Non-pigmented ciliary epithelial cell (primary cell): Measurements from ENCODE around the gene TSHZ1.

Source experiments
- DNase-seq: peaks from one replicate; pipeline ENCODE4 v3.0.0-alpha.2; 2010; ENCODE audit warnings: low read depth

Gene TSHZ1

GRCh38 chr18:75221897-75222296, 11.3 kb downstream of the TSHZ1 start:
- no peak for DNase-seq

DNA sequence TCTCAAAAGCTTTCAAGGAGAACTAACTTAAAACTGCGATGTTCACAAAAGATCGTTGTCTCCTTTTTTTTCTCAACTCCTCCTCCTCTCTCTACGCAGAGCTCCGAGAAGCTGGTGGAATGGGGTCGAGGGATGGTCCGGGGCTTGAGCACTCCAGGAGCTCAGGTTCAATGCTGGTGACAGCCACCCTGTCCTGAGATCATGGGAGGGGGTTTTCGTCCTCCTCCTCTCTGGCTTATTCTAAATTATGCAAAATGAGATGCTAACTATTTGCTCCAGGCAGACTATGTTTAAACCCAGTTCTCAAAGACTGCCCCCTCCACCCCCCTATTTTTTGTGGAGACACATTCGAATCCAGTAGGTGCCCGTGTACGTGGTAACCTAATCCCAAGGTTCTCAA, 11.8 kb downstream of the TSHZ1 start:
- no peak for DNase-seq

DNA sequence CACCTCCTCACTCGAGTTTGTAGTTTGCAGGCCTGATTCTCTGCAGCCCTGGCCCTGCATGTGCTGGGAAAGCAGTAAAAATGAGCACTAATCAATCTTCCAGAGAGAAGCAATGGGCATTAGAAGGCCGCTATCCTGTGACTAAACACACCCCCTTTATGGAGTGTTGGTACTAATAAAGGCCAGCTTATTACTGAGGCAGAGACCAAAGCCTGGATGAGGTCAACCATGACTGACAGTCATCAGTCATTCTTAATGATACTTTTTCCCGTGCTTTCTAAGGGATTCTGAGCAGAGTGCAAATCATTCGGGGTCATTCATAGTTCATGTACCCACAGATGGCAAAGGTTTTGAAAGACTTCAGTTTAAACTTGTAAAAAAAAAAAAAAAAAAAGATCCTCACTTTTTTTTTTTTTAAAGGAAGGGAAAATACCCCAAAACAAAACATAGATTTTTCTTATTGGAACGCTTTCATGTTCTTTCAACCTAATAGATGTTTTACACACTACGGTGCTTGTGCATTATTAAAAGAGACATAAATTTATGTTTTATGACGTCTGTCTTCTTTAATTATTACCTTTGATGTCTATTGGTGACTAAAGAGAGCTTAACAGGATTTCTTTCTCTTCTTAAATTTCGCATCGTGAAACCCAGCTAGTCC, 13.2 kb downstream of the TSHZ1 start:
- no peak for DNase-seq

DNA sequence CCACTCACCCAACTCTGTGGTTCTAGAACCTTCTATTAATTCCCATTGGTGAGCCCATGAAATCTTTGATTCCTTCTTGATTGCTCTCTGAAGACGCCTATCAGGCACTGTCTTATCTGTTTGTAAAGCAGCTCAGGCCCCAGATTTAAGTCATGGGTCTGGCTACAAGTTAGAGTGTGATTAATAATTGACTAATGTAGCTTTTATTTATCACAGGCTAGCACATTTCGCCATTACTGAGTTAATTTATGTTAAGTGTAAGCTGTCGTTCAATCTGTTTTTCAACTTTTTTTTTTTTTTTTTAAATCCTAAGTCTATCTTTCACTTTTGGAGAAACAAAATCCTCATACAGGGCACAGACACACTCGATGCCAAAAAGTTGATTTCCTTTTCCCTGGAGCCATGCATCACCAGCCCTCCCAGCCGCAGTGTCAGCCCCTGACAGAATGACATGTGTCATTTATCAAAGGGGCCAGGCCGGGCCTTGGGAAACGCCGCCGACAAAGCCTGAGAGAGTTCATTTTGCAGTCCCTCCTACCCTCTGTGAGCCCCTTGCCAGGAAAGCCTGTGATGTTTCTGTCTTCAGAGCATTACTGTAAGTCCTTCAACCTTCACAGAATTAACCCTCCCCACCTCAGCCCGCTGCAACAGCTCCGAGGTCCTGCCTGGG, 15.8 kb downstream of the TSHZ1 start:
- no peak for DNase-seq

GRCh38 chr18:75226956-75227316, 16.3 kb downstream of the TSHZ1 start:
- no peak for DNase-seq

DNA sequence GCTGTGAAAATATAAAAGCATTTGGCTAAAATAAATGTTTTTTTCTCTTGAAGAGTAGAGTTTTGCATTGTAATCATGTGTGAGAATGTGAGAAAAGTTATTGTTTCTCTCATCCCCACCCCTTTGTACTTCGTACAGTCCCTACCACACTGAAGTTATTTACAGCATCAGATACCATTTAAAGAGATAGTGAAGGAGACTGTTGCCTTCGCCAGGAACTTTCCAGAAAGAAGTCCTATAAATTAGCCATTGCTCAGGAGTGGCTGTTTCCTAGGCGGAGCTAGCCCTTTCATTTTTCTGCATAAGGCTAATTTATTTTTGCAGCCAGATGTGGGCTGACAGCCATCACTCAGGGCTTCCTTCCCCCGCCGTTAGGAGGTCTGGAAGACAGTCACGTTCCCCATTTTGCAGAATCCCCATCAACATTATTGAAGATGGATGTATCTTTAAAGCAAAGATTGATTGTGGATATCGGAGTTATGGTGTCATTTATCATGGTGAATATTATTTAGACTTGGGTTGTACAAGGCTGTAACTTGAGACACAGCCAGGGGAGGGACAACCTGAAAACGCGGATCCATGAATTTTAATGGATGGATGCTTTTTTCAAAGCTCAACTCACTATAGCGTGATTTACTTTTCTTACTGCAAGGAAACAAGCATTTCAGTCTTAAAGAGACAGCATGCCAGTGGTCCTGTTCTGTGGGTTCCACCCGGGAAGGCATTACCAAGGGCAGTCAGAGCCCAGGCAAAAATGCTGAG, 17.1 kb downstream of the TSHZ1 start:
- no peak for DNase-seq

DNA sequence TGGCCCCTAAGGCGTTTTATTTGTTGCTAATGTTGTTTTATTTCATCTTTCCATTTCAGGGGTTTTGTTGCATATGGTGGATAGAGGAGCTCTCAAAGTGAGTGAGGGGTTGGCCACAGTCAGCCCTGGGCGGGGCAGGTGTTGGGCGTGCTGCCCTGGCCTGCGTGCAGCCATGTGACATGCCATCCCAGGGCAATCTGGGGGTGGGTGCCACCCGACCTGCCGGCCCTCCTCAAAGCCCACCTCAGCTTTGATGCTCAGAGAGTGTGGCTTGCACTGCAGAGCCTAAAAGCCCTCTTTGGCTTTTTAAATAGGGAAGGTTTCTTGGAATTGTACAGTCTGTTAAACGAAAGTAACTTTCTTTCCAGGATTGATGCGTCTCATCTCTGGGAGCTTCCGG, 18.4 kb downstream of the TSHZ1 start:
- DNase-seq: no peak

GRCh38 chr18:75229437-75229836, 18.8 kb downstream of the TSHZ1 start:
- no peak for DNase-seq

DNA sequence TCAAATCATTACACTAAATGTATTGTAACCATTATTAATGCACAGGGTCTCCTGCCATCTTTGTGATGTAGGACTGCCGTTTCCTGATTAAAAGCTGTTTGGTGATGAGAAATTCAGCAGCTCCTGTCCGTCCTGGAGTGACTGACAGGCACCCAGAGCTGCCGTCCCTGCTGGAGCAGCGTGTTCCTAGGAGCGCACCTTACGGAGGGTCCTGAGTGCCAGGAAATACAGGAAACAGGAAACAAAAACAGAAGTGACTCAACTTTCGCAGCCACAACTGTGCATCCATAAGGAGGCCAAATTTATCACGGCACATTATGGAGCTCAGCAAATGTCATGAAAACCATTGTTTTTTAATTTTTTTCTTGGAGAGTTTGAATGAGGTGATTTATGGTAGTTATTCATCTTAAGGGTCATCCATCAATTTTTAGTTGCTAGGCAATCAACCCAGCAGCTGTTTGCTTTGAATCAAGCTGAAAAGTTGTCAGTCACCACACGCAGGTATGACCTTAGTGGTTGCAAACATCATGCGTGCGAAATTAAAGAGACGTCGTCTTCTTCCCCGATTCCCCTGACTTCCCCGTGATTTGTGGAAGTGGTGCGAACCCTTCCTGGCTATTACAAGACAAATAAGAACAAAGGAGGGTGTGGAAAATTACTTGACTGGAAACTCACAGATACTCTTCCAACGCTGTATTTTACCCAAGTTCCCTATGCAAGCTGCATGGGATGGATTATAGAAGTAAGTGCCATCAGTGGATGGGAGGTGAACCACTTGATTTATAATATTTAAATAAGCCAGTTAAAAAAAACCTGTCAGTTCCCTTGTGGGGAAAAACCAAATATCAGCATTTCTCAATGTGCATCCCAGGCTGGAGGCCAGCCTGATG, 19.8 kb downstream of the TSHZ1 start:
- DNase-seq: no peak

DNA sequence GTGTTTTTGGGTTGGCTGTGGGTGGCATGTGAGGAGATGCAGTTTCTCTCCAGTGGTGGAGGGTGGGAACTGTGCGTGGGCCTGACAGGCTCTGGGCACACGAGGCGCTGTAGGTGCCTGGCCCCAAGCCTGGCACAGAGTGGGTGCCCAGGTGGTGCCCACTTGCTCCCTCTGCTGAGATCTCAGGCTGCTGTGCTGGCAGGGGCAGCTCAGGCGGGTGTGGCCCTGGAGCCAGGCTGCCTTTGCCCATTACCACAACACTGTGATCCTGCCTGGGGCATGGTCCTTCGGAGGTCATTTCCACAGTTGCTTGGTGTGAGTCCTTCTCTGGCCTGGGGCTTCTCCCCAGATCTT, 20.4 kb downstream of the TSHZ1 start:
- no peak for DNase-seq

- DNase-seq: no peak
Observed at GRCh38 chr18:75234901-75235300, 24.3 kb downstream of the TSHZ1 start.

DNA sequence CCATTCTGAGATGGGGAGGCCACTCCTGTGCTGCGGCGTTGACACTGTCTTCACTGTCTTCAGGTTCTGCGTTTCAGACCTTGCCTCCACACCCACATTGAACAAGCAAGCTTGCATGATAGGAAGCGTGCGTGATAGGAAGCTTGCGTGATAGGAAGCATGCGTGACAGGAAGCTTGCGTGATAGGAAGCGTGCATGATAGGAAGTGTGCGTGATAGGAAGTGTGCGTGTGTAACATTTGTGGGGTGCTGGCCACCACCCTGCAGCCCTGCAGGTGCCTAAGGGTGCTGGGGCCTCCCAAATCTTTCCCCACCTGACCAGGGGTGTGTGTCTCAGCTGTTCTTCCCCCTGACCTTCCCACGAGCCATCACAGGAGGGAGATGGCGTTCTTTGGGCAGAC, 25.3 kb downstream of the TSHZ1 start:
- DNase-seq: no peak

GRCh38 chr18:75238100-75238499, 27.5 kb downstream of the TSHZ1 start:
- DNase-seq: no peak

GRCh38 chr18:75238786-75239185, 28.2 kb downstream of the TSHZ1 start:
- DNase-seq: no peak

- DNase-seq: no peak
Observed at GRCh38 chr18:75240433-75240832, 29.8 kb downstream of the TSHZ1 start.

GRCh38 chr18:75241705-75242104, 31.1 kb downstream of the TSHZ1 start:
- DNase-seq: no peak

- no peak for DNase-seq
Observed at GRCh38 chr18:75244351-75245313, 34.0 kb downstream of the TSHZ1 start.

DNA sequence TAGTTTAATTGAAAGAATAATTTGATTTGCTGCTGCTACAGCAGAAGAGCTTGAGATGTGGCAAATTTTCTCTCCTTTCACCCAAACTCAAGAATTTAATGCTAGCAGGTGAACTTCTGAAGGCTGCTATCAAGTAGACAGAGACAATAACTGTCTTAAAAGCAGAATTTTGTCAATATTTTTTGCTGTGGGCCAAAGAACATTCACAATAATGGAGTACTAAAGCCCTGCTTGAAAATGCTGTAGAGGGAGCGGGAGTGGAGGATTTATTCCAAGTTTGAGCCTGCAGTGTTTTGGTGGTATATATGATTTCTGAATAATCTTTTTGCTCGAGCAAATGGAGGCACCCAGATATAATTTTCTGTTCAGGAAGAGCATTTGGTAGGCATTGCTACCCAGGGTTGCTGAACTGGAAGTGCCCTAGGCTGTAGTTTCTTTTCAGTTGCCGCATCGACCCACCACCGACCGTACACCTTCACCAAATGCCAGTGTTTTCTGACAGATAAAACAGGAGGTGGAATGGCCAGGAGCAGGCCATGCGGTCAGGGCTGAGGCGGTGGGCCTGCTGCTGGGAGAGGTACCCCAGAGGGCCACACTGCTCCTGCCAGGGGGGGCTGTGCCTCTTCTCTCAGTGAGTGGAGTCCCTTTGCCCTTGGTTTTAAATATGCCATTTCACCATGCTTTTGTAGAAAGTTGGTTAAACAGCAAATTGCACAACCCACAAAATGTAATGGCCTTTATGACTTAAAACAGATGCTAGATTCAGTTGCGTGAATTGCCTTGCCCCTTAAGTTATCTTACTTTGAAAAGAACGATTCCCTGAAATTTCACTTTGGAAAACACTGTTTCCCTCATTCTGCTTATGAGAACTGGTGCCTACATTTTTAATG, 36.4 kb downstream of the TSHZ1 start:
- DNase-seq: no peak

DNA sequence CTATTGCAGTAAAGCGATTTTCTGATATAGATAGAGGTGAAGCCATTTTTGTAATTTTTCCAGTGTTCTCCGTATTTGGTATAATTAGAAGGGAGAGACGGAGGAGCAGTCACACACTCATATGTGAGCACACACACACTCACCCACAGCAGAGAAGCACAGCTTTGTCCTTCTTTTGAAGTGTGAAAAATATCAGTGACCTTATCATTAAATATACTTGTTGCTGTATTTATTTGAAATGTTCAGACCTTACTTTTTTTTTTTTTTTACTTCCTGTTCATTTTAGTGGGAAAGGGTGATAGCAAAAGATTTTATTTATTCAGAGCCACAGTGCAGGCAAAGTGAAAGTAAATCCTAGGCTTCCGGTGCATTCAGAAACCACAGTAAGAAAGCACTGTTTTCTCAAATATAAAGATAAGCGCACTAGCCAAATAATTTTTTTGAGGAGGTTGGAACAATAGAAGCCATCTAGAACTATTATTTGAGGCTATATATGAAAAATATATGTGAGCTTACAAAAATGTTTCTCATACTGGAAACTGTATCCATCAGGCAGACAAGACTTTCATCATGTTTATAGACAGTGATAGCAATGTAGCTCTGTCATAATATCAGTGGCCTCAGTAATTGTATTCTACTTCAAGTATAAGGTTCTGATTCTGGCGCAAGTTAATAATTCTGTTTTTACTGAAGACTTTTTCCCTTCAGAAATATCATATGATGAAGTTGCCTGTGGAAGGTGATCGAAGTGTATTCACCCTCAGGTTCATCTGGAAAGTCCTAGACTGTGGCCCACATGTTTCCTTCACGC, 37.2 kb downstream of the TSHZ1 start:
- DNase-seq: peak; percentile 17
